Left renal pelvis (tissue), 4 donors: ENCODE measurements around the gene SEPHS2. TPM values are rescaled to one million over a fixed set of nuclear protein-coding genes. Genes with fewer than 3 reads are reported as not detected.
"Not testable (repeated sequence)": the region's sequence is repeated elsewhere in the genome, so short reads cannot be mapped to it uniquely, and the experiment has no call there.

Experiments
- DNase-seq, 4 donors: peaks; one replicate each; pipeline ENCODE4 v3.0.0-alpha.2; 2013; ENCODE audit warnings: low read depth in 4 of 4, low spot score in 3 of 4
- polyA plus RNA-seq, 4 donors: library from polyadenylated mRNA; unstranded; fragments of 120-200 nt; gene quantifications; one replicate each; pipeline ENCODE4 v1.2.1, GENCODE V29; 2013; ENCODE audit not compliant: insufficient read length in 4 of 4

SEPHS2 gene, protein sequence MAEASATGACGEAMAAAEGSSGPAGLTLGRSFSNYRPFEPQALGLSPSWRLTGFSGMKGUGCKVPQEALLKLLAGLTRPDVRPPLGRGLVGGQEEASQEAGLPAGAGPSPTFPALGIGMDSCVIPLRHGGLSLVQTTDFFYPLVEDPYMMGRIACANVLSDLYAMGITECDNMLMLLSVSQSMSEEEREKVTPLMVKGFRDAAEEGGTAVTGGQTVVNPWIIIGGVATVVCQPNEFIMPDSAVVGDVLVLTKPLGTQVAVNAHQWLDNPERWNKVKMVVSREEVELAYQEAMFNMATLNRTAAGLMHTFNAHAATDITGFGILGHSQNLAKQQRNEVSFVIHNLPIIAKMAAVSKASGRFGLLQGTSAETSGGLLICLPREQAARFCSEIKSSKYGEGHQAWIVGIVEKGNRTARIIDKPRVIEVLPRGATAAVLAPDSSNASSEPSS
- polyA plus RNA-seq: 10 to 100 TPM; 31.6 to 94.3 (median 89.1) TPM

- DNase-seq: peak; percentile 94 to 96 (median 94)
These were observed at the start of gene SEPHS2 for GRCh38 chr16:30445408-30446202. TSS of gene SEPHS2 (minus strand) at chr16:30445874. CDS start at chr16:30445727, 147 bp downstream.

- no peak for DNase-seq
These were observed 49.0 kb upstream of the SEPHS2 start for GRCh38 chr16:30494709-30495108.

DNA sequence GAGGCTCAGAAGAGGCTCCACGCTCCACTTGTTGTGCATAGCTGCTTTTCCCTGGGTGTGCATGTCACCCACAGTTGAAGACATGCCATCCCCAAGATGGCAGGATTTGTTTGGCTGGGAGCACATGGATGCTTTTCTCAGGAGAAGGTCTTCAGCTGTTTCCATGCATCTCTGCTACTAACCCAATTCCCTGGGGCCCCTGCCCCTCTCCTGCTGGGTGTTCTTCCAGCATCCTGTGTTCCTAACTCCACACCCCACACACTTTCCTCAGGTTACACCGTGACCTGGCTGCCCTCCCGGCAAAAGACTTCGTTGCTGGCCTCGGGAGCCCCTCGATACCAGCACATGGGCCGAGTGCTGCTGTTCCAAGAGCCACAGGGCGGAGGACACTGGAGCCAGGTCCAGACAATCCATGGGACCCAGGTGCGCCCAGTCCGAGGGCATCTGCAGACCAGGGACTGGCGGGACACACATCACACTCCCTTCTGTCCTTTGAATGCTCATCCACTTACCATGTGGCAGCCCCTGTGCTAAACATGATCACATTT is 48.3 kb upstream of the SEPHS2 start:
- no peak for DNase-seq

DNA sequence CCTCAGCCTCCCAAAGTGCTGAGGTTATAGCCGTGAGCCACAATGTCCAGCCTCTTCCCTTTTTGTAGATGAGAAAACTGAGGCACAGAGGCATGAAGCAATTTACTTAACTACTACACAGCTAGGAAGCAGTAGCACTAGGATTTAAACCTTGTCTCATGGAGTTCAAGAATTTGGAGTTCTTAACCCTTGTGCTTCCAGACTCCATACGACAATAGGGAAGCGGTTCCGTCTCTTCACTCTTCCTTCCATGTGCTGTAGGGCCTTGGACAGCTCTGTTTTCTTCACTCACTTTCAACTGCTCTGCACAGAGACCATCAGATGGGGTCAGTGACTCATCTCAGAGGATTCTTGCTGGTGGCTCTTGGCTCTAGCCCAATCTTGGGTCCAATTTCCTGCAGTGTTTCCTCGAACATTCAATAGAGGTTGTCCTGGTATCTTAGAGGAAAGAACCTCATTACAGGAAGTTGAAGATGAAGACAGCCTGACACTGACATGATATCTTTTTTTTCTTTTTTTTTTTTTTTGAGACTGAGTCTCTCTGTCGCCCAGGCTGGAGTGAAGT is 46.2 kb upstream of the SEPHS2 start:
- no peak for DNase-seq

- DNase-seq: no peak
These were observed 45.6 kb upstream of the SEPHS2 start for GRCh38 chr16:30491229-30491628.

GRCh38 chr16:30490210-30490609 is 44.5 kb upstream of the SEPHS2 start:
- no peak for DNase-seq

GRCh38 chr16:30488764-30489605 is 43.3 kb upstream of the SEPHS2 start:
- no peak for DNase-seq

GRCh38 chr16:30485818-30486436 is 40.3 kb upstream of the SEPHS2 start:
- DNase-seq: no peak

DNA sequence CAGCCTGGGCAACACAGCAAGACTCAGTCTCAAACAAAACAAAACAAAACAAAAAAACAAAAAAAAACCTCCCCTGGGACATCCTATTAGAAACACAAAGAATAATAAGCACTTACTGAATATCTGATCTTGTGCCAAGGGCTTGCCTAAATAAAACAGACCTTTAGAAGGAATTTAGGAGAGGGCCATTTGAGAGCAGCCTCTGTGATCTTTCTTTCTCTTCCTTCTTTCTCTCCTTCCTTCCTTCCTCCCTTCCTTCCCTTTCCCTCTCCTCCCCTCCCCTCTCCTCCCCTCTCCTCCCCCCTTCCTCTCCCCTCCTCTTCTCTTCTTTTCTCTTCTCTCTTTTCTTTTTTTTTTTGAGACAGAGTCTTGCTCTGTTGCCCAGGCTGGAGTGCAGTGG is 39.2 kb upstream of the SEPHS2 start:
- DNase-seq: no peak

- no peak for DNase-seq
These were observed 36.7 kb upstream of the SEPHS2 start for GRCh38 chr16:30482366-30482765.

- DNase-seq: no peak
These were observed 35.7 kb upstream of the SEPHS2 start for GRCh38 chr16:30481381-30481780.

DNA sequence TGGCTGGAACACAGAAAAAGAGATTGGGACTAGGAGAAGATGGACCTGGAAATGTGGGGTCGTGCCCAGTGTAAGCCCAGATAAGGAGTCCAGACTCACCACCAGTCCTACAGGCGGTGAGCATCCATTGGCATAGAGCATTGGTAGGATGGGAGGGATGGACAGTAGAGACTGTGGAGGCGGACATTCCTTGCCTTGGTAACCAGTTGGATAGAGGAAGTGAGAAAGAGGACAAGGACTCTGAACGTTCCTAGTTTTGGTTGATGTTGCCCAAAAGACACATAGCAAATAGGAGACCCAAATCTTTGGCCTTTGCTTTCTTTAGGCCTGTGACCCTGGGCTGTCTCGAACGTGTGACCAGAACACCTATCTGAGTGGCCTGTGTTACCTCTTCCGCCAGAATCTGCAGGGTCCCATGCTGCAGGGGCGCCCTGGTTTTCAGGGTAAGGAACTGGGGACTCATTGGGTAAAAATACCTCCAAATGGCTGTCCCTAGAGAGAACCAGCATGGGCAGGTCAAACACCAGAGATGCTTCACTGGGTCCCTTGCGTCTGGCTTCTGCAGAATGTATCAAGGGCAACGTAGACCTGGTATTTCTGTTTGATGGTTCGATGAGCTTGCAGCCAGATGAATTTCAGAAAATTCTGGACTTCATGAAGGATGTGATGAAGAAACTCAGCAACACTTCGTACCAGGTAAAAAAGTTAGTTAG is 33.2 kb upstream of the SEPHS2 start:
- DNase-seq: no peak

DNA sequence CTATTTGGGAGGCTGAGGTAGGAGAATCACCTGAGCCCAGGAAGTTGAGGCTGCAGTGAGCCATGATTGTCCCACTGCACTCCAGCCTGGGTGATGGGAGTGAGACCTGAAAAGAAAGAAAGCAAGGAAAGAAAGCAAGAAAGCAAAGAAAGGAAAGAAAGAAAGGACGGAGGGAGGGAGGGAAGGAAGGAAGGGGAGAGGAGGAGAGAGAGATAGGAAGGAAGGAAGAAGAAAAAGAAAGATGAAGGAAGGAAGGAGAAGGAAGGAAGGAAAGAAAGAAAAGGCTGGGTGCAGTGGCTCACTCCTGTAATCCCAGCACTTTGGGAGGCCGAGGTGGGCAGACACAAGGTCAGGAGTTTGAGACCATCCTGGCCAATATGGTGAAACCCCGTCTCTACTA is 32.1 kb upstream of the SEPHS2 start:
- DNase-seq: not testable (repeated sequence)

- DNase-seq: no peak
These were observed 31.3 kb upstream of the SEPHS2 start for GRCh38 chr16:30476991-30477390.

DNA sequence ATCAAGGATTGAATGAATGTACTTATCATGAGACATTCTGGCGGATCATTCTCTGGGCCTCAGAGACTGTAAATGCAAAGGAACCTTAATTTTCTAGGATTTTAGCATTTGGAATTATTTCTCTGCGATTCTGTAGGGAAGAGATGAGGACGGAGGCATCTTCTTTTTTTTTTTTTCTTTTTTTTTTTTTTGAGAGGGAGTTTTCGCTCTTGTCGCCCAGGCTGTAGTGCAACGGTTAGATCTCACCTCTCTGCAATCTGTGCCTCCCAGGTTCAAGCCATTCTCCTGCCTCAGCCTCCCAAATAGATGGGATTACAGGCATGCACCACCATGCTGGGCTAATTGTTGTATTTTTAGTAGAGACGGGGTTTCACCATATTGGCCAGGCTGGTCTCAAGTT is 29.0 kb upstream of the SEPHS2 start:
- no peak for DNase-seq

- no peak for DNase-seq
These were observed 28.4 kb upstream of the SEPHS2 start for GRCh38 chr16:30474074-30474452.

DNA sequence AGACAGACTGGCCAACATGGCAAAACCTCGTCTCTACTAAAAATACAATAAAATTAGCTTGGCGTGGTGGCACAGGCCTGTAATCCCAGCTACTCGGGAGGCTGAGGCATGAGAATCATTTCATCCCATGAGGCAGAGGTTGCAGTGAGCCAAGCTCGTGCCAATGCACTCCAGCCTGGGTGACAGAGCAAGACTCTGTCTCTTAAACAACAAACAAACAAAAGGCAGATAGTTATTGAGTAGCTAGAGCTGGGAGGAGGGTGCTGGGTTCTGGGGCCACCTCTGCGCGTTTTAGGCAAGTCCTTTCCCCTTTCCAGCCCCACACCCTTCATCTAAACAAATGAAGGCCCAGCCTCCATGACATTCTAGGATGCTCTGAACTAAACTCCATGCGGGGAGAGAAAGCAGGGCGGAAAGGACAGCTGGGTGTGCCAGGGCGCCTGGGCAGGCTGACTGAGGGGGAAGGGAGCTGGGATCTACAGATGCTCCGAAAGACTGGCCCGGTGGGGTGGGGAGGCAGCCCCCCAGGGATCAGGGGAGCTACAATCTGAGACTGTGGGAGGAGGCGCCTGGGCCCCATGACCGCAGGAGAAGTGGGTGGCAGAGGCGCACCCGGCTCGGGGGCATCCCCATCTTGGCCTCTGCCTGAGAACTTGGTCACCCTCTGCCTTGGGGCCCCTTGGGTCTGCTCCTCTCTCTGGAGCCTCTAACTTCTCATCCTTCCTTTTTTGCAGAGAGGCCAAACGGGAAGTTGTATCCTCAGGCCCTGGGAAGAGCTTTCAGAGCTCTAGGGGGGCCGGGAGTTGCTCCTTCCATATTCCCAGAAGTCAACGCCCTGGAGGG is 27.8 kb upstream of the SEPHS2 start:
- no peak for DNase-seq

GRCh38 chr16:30472328-30472942 is 26.8 kb upstream of the SEPHS2 start, which contains the start of gene ITGAL:
TSS of gene ITGAL (plus strand) at chr16:30472742. CDS start at chr16:30472838, 96 bp downstream.
- no peak for DNase-seq
